Measurements from ENCODE around the gene ALOX5AP.
A peak's percentile ranks its signal among the peaks of the same experiment; 100 is the strongest.

GRCh38 chr13:30744056-30744680 lies 8.8 kb downstream of the ALOX5AP start:
- TF ChIP-seq POLR2A (IDR thresholded peaks at IDR 0.05) = peak in 1 of 2 donors; percentile 5
- TF ChIP-seq CTCF (IDR thresholded peaks at IDR 0.05) = no peak

Data from vagina (tissue), 2 donors.